GM21367 (cell line): Measurements from ENCODE around the gene LAIR1.

Experiments used
- ATAC-seq: cut with Tn5 transposase; IDR thresholded peaks from one replicate; pipeline ENCODE4 v1.9.1; 2021; ENCODE audit not compliant: unreplicated experiment

Gene LAIR1

DNA sequence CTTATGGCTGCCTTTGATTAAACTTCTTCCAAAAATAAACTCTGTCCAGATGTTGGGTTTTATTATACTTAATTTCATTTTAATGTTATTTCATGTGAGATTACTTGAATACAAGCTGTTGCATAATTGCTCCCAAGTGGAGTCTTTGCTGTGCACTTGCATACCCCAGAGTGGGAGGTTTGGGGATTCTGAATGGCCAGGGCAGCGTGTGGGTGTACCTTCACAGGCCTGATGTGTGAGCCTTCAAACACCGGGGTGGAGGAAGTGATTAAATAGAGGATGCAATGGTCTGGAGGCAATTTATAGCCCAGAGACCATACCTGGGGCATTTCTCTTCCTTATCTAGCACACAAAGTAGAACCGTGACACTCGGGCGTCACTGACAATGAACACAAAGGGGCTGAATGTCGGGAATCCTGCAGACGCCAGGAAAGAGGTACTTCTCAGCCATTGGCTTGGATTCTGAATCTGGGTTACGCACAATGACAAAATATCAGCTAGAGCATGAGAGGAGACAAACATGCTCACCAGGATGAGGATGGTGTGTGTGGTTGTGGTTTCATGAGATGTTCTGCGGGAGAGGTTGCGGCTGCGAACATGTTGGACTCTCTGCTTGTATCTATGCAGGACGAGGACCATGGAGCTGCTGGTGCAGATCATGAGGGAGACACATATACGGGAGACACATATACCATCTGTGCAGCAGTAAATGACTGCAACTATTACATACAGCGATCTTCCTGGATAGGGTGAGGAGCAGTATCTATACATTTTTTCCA, 44.6 kb downstream of the LAIR1 start:
- ATAC-seq, result no peak

DNA sequence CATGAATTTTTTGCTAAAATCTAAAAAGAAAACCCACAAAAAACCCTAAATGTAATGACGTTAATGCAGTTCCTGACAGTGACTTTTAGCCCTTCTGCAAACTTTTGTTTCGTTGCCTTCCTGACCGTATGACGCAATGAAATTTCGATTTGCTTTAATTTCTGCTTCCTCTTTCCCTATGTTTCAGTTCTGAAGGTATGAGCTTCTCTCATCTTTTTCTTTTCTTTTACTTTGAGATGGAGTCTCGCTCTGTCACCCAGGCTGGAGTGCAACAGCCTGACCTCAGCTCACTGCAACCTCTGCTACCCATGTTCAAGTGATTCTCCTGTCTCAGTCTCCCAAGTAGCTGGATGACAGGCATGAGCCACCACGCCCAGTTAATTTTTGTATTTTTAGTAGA, 45.7 kb downstream of the LAIR1 start:
- no peak for ATAC-seq

DNA sequence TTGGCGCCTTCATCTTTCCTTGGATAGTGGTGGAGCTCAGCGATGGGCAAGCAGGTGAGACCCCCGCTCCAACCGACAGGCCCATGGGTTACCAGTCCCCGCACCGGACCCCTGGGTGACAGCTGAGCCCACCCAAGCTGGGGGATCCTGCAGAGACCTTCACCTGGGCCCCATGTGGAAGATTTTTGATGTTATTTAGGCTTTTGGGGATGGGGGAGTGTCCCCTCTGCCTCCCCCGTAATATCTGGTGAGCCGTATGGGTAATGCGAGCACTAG, 46.8 kb downstream of the LAIR1 start:
- no peak for ATAC-seq

DNA sequence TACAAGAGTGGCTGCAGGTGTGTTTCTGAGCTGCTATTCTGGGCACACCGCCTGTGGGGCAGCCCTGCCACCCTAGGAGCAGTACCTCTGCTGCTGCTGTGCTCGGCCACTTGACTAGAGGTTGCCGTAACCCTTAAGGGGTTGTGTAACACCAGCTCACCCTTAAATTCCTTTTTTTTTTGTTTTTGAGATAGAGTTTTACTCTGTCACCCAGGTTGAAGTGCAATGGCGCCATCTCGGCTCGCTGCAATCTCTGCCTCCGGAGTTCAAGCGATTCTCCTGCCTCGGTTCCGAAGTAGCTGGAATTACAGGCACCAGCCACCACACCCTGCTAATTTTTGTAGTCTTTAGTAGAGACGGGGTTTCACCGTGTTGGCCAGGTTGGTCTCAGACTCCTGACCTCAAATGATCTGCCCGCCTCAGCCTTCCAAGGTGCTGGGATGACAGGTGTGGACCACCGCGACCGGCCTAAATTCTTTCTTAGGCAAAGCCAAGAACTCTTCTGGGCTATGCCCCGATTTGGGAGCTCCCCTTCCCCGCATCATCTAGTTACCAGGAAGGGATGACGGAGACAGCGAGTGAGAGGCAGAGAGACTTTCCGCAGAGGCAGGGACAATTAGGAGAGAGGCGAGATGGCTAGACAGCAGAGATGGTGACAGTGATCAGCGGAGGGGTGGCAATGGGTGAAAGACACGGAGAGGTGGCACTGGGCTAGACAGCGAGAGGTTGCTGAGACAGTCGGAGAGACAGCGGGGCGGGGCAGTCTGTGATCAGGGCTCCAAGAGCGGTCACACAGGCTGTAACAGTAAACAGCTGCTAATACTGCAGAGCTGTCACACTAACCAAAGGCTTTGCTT, 47.4 kb downstream of the LAIR1 start:
- no peak for ATAC-seq

DNA sequence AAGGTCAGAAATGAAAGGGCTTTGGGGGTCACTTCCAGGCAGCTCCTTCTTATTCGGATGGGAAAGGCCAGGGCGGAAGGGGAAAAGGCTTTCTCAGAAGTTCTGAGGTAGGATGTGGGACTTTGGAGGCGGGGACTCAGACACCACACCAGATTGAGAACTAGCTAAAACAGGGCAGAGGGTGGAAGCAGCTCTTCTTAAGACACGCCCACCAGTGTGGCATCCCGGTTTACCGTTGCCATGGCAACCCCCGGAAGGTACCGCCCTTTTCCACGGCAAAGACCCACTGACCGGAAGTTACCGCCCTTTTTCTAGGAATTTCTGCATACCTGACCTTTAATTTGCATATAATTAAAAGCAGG, 48.0 kb downstream of the LAIR1 start:
- ATAC-seq, result no peak

DNA sequence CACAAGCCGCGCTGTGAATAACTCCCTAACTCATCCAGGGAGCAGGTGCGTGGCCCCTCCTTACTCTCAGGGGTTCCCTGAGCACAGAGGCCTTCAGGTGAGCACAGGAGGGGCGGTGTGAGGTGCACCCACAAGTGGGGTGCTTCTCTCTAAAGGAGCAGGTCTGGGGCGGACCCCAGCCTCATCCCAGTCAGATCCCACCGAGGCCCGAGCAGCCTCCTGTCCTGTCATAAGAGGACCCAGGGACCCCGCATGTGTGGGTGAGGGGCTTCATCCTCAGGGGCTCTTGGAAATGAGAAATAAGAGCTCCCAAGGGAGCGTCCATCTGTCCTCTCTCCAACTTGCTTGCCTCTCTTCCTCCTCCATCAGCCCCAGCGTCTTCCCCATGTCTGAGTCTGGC, 48.8 kb downstream of the LAIR1 start:
- ATAC-seq, result no peak

DNA sequence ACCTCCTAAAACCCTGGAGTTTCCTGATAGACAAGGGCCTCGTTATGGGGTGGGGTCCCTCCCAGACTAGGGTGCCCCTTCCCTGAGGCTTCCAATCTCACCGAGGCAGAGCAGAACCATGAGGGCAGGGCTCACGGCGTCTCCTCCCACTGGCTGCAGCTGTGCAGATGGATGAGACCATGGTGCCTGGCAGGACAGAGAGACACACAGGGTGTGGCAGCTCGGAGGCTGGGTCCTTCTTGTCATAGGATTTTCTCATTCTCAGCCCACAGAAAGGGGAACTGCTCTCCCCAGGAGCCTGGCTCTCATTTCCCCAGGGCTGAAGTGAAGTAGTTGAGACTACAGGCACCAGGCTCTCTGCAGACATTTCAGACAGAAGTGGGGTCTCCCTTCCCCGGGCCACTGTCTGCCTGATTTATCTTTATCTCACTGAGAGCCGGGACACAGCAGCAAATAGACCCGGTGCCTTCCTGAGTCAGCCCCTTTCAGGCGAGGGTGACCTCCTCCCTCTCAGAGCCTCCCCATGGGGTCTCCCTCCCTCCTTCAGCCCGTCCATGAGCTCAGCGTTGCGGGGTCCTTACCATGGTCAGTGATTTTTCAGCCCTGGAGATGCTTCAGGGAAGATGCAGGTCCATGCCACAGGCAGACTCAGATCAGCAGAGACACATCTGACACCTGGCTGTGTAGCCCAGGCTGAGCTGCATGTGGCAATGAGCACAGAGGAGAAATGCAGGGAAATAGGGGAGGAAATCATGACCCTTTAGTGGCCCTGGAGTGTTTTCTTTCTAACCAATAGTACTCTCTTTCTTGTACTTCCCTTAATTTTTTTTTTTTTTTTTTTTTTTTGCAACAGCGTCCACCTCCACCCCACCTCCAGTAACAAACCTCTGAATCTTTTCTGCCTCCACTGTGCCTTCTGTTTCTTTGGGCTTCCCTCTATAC, 52.0 kb downstream of the LAIR1 start, which contains the start of gene LILRA5:
TSS of gene LILRA5 (minus strand) at position 731 of the 942 bp plus-strand sequence. CDS start at position 584, 147 bp downstream.
- no peak for ATAC-seq

DNA sequence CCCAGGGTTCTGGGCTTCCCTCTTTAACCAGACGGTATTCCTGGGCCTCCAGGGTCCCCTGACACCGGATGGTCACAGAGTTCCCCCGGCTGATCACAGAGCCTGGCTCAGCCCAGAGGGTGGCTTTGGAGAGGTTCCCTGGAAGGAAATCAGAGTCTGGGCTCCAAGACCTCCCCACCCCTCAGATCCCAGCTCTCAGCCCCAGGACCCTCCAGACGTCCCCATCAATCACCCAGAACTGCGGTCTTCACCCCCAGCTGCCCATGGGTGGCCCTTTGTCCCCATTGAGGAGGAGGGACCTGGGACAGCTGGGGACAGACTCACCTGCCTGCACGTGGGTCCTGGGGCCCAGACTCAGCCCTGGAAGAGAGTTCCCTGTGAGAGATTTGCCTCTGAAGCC, 52.7 kb downstream of the LAIR1 start:
- ATAC-seq, result no peak

DNA sequence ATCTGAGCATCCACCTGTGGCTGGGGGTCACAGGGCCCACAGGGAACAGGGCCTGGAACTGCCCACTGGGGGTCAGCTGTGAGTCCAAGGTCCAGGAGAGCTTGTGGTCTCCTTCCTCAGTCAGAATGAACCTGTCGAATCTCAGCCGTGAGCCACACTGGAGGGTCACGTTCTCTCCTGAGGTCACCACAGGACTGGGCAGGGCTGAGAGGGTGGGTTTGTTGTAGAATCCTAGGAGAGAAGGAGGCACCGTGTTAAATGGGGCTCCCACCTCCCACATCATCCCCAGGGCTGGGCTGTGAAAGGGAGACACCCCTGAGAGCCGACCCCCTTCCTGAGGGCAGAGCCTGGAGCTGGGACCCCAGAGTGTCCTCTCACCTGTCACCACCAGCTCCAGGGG, 53.2 kb downstream of the LAIR1 start:
- no peak for ATAC-seq

DNA sequence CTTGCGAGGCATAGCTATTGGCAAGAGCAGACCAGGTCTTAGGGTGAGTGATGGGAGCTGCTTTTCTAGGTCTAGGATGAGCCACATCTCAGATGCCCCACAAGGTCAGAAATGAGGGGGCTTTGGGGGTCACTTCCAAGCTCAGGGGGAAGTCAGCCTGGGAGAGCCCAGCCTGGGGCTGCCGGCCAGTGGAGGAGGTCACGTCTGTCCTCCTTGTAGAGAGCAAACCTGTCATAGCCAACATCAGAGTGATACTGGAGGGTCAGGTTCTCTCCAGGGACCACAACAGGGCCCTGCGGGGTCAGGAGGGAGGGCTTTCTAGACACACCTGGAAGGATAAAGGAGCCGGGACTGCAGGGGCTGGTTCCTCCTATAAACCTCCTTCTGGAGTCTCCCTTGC, 54.2 kb downstream of the LAIR1 start:
- ATAC-seq, result no peak

DNA sequence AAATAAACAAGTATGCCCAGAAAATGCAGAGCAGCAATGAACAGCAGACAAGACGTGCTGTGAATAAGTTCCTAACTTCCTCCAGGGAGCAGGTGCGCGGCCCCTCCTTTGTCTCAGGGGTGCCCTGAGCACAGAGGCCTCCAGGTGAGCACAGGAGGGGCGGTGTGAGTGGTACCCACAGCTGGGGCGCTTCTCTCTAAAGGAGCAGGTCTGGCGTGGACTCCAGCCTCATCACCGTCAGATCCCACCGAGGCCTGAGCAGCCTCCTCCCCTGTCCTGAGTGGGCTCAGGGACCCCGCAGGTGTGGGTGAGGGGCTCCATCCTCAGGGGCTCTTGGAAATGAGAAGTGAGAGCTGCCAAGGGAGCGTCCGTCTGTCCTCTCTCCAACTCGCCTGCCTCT, 54.9 kb downstream of the LAIR1 start:
- no peak for ATAC-seq

DNA sequence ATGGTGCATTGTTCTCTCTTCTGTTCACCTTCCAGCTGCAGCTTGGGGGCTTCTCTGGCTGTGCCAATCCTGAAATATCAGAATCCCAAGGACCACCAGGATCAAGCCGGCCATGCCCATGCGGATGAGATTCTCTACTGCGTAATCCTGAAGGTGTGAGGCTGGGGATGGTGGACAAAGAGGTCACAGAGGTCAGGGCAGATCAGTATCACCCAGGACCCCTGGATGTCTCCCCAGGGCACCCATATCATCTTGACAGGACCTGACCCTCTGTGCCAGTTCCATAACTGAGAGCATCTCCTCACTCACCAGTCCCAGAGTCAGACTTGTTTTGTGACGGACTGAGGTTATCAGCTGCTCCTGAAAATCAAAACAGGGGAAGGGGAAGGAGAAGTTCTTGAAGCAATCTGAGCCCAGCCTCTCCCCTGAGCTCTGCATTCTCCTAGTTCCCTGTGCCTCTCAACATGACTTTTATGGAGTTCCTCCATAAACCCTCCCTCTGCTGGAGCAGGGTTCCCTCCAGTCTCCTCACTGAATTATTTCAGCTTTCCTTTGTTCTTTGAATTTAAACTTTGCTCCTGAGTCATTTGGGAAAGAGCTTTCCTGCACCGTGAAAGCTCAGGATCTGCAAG, 57.2 kb downstream of the LAIR1 start:
- ATAC-seq, result no peak

DNA sequence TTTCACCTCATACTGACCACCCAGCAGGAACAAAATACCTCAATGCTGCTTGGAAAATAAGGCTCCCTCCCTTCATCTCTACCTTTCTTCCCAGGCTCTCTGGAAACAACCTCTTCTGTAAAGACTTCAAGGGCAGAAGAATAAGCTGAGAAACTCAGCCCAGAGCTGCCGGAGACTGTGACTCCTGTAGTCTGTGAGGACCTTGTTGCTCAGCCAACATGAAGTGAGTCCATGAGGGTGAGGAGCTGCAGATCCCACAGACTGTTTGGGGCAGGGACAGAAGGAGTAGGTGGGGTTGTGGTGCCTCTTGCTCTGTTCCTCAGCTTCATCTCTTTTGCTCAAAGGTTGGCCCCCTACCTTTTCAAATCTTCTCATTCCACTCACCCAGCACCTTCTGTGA, 59.6 kb downstream of the LAIR1 start:
- ATAC-seq, result no peak

DNA sequence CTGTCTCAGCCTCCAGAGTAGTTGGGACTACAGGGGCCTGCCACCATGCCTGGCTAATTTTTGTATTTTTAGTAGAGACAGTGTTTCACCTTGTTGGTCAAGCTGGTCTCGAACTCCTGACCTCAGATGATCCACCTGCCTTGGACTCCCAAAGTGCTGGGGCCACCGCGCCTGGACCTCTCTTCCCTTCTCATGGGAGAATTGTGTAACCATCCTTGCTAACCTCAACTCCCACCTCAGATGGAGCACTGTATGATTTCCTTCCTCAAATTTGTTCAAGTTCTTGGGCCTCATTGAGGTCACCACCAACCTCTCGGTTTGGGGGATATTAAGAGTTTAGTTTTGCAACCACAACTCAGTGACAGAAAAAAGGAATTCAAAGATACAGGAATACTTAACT, 62.5 kb downstream of the LAIR1 start:
- no peak for ATAC-seq
